Inferior parietal cortex (tissue), 1 donor: ENCODE measurements around the gene PLCB1.

ENCODE experiments used
- DNase-seq: peaks from one replicate; pipeline ENCODE4 v3.0.0-alpha.2; 2016; ENCODE audit errors: extremely low spot score

The PLCB1 gene

DNA sequence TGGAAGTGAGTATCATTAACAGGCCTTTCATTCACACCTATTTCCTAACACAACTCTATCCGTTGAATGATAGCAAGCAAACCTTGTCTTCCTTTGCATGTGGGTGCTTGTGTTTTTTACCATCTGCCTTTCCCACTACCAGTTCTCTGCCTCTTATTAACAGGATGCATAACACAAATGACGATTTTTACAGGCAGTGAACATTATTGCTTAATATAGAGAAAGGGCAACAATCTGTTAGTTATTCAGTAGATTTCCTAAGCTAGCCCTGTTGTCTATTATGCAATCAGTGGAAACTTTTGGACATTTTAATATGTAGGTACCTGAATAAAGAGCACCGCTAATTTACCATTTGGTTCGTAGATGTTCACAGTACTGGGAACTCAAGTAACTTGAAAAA, 588.0 kb downstream of the PLCB1 start:
- DNase-seq = peak; percentile 14

DNA sequence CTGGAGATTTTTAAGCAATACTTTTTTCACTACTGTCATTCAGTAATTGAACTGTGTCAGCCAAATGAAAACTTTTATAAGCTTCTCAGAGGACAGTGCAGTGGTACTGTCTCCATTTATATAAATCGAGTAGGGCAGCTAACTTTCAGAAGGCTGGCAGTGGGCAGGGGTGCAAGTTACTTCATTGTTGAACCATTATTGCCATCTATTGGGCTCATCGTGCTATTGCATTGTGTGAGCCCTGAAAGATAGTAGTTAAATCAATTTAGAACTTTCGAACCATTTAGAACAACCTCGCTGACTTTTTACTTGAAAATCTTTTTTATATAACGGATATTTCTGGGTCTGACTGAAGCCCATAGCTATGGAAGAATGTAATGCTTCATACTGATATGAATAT, 589.0 kb downstream of the PLCB1 start:
- peak; percentile 81 for DNase-seq

GRCh38 chr20:8722277-8722928, 590.3 kb downstream of the PLCB1 start:
- DNase-seq = peak; percentile 91

GRCh38 chr20:8723296-8723695, 591.2 kb downstream of the PLCB1 start:
- no peak for DNase-seq

DNA sequence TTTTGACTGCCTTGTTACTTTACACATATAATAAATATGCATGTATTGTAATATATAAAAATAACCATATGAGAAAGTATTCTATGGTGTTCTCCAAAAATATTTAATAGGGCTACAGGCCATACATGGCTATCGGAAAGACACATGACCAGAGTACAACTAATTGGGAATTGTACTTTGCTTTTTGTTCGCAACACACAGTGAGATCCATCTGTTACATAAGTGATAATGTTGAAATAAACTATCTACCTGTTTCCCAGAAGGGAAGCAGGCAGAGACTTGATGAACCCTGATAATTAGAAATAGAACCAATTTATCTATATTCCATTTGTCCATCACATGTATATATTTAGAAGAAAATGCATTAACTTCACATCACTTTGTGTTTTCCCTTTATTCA, 592.8 kb downstream of the PLCB1 start:
- DNase-seq = no peak

DNA sequence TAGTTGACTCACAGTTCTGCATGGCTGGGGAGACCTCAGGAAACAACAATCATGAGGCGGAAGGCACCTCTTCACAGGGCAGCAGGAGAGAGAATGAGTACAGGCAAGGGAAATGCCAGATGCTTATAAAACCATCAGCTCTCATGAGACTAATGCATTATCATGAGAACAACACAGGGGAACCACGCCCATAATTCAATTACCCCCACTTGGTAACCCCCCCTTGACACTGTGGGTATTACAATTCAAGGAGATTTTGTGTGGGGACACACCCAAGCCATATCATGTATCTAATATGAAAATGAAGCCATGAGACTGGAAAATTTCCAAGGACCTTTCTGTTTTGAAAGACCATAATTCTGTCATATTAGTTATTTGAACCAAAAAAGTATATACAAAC, 594.4 kb downstream of the PLCB1 start:
- no peak for DNase-seq

GRCh38 chr20:8735014-8735413, 602.9 kb downstream of the PLCB1 start:
- no peak for DNase-seq

GRCh38 chr20:8735674-8736073, 603.6 kb downstream of the PLCB1 start:
- DNase-seq = no peak

DNA sequence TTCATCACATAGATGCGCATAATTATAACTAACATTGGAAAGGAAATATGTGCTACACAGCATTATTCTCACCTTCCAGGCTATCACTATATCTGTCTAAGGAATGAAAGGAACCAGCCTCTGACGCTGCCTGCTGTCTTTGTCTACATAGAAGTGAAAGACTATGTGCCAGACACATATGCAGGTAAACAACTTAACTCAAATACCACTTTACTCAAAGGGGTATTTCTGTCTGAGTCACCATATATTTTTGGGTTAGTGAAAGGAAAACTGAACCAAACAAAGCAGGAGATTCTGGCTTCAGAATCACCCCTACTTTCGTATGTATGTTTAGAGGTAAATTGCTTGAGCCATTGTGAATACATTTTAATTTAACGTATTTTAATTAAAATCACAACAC, 608.2 kb downstream of the PLCB1 start:
- no peak for DNase-seq

DNA sequence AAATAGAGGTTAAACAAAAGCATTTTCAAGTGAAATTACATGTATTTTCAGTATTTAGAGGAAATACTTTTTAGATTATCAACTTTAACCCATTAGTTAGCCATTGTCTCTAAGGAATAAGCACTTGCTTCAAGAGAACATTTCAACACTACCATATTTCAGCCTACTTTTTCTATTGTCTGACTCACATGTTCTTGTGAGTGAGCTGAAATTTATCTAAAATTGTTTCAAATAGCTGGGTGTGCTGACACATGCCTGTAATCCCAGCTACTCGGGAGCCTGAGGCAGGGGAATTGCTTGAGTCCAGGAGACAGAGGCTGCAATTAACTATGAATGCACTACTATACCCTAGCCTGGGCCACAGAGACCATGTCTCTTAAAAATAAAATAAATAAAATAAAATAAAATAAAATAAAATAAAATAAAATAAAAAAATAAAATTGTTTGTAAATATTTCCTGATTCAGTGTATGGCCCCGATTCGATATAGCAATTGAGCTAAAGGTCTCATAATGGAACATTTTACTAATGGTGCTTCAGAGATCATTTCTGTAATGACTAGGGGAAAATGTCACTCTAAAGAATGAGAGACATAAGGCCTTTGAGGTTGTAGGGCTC, 612.3 kb downstream of the PLCB1 start:
- no peak for DNase-seq

DNA sequence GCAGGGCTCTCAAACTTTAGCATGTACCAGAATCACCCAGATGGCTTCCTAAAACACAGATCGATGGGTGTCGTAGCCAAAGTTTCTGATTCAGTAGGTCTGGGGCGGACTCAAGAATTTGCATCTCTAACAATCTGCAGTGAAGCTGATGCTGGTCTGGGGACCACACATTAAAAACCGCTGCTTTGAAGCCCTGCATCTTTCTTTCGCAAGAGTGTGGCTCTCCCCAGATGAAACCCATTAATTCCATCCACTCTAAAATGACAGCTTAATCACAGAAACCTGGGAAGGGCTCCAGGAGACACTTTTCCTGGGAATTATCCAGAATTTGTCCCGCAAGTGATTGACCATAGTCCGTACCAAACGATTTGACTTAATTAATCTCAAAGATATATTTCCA, 617.0 kb downstream of the PLCB1 start:
- DNase-seq = no peak

GRCh38 chr20:8749986-8750385, 617.9 kb downstream of the PLCB1 start:
- no peak for DNase-seq

DNA sequence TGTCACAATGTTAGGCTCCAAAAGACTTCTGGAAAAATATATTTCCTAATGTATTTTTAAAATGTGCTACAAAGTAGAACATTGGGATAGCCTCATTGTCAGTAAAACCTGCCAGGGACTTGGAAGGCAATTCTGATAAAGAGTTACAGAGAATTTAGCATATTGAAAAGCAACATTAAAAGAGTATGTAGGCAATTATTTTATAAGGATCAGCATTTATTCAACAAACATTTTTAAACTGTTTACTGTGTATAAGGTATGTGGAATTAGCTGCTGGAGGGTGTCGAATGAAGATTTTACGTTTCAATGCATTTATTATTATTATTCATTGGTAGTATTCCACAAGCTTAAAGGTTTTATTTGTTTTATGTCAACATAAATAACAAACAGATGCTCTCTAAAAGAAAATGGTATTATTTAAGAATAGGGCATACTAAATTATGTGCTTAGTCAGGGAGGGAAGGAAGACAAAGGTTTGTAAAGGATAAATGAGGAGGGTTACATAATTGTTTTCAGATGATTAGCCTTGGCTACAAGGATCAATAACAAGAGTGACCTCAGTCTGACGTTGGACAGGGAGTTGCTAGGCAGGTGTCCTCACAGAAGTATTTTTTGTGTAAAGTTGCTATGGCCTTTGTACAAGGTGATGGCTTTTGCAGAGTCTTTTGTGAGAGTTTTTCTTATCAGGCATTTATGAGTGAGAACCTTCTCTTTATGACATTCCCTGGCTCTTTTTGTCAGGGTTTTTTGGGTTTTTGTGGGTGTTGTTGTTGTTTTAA, 623.5 kb downstream of the PLCB1 start:
- DNase-seq = no peak

GRCh38 chr20:8756410-8756809, 624.3 kb downstream of the PLCB1 start:
- DNase-seq = no peak

GRCh38 chr20:8757146-8757545, 625.1 kb downstream of the PLCB1 start:
- DNase-seq = peak; percentile 38

DNA sequence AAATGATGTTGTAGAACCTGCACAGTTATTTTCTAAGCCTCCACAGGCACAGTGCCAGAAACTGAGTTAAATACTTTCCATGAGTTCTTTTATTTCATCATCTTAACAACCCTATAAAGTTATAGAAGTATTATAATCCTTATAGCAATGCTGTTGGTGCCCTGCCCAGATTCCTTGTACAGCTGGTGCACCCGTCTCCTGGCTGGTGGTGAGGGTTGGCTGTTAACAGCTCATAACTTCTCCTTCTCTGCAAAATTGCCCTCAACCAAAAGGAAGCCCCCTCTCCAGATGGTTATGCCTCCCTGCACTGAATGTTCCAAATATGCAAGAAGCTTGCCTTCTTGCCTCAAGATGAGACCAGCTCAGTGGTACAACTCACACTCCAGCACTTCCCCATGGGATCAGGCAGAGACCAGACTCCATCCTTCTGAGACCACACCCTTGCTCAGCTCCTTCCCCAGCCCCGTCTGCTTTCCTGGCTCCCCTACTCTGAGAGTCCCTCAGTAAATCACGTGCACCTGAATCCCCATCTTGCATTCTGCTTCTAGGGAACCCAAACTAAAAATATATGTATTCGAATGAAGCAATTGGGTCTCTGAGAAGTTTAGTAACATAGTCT, 632.4 kb downstream of the PLCB1 start:
- DNase-seq = no peak

- DNase-seq = no peak
These were observed 634.9 kb downstream of the PLCB1 start for GRCh38 chr20:8766868-8767390.

DNA sequence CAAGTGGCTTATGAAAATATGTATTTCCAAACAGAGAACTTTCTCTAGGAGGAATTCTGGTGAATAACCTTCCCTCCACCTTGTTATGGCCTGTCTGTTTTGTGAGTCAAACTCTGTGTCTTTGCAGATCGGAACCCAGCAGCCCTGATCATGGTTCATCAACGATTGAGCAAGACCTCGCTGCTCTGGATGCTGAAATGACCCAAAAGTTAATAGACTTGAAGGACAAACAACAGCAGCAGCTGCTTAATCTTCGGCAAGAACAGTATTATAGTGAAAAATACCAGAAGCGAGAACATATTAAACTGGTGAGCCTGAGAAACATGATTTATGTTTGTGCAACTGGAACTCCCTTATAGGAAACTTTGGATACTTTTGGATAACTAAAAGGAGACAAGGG, 642.3 kb downstream of the PLCB1 start:
- DNase-seq = no peak

DNA sequence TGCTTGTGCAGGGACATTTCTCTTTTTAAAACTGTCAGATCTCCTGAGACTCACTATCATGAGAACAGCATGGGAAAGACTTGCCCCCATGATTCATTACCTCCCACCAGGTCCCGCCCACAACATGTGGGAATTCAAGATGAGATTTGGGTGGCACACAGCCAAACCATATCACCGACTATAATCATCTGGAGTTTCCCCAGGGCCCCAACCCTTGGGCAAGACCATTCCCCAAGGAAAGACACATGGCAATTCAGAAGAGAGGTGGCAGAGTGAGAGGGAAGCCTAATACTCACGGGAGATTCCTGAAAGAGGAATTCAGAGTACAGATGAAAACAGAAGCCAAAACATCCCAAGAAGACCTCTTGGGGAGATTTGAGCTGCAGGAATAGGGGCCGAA, 645.8 kb downstream of the PLCB1 start:
- DNase-seq = no peak

GRCh38 chr20:8778387-8778786, 646.3 kb downstream of the PLCB1 start:
- no peak for DNase-seq

DNA sequence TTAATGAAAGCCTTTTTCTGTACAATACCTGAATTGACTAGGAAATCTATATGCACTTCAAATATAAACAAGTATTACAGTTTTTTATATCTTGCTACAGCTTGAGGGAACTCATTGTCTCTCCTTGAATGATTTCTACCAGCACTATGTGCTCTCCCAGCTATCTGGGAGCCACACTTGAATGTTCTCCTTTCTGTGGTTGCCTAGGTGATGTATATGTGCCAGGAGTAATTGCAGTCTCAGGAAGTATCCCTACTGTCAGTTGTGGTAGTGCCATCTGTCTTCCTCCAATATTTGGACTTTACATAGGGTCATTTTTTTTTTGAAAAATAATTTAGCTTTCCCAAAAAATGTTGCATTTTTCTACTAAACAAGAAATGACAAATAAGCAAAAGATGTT, 648.8 kb downstream of the PLCB1 start:
- no peak for DNase-seq

DNA sequence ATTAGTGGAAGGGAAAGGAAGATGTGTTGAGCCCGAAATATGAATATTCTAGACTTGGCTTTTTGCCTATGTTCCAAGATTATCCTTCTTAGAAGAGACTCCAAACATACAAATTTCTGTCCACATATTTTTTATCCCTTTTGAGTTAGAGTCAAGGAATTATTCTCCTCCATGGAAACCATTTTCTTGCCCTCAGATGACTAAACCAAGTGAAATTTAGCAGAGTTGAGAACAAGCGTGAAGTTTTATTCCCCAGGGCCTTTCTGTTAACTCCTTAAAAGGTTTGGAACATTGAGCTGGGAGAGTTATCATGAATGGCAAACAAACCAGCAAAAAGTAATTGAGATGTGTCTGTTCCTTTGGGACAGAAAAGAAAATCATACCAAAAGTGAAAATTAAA, 650.7 kb downstream of the PLCB1 start:
- DNase-seq = no peak
